Middle frontal gyrus (tissue), 1 donor: ENCODE results near the gene LSP1.

ENCODE experiments used
- DNase-seq: peaks from one replicate; pipeline ENCODE4 v3.0.0-alpha.2; 2015; ENCODE audit warnings: low spot score; ENCODE audit errors: extremely low spot score

The LSP1 gene

GRCh38 chr11:1836011-1836945 lies 16.6 kb upstream of the LSP1 start:
- no peak for DNase-seq

- no peak for DNase-seq
These were observed 15.5 kb upstream of the LSP1 start for GRCh38 chr11:1837171-1838076.

- DNase-seq: no peak
These were observed 14.8 kb upstream of the LSP1 start for GRCh38 chr11:1838077-1838425.

GRCh38 chr11:1838426-1839144 lies 14.3 kb upstream of the LSP1 start, which contains the start of gene TNNI2:
Gene TNNI2, plus strand, starts transcription at chr11:1838981. Its CDS starts 716 bp downstream, at chr11:1839697.
- no peak for DNase-seq

- no peak for DNase-seq
These were observed 13.5 kb upstream of the LSP1 start for GRCh38 chr11:1839204-1839923.

- DNase-seq: no peak
These were observed 12.7 kb upstream of the LSP1 start for GRCh38 chr11:1839924-1840779.

GRCh38 chr11:1840780-1841480 lies 12.0 kb upstream of the LSP1 start:
- DNase-seq: no peak

- no peak for DNase-seq
These were observed 11.3 kb upstream of the LSP1 start for GRCh38 chr11:1841511-1842148.

GRCh38 chr11:1842149-1843097 lies 10.5 kb upstream of the LSP1 start:
- DNase-seq: no peak

GRCh38 chr11:1843098-1843473 lies 9.8 kb upstream of the LSP1 start:
- DNase-seq: no peak

- no peak for DNase-seq
These were observed 9.1 kb upstream of the LSP1 start for GRCh38 chr11:1843796-1844195.

- DNase-seq: no peak
These were observed 8.4 kb upstream of the LSP1 start for GRCh38 chr11:1844221-1845094.

GRCh38 chr11:1845095-1845429 lies 7.8 kb upstream of the LSP1 start:
- no peak for DNase-seq

GRCh38 chr11:1845561-1846452 lies 7.1 kb upstream of the LSP1 start:
- no peak for DNase-seq

GRCh38 chr11:1846453-1846932 lies 6.4 kb upstream of the LSP1 start:
- DNase-seq: no peak
